Panc1 (cell line): ENCODE measurements around the gene HELZ2.

Source experiments
- POLR2AphosphoS5 ChIP-seq: IDR thresholded peaks from 2 replicates; pipeline ENCODE4 v1.6.1; 2012; ENCODE audit warnings: mild to moderate bottlenecking, low read depth, low read length, moderate library complexity
- SIN3A ChIP-seq: IDR thresholded peaks from 2 replicates; pipeline ENCODE4 v1.6.1; 2012; ENCODE audit warnings: low read depth, mild to moderate bottlenecking, low read length, moderate library complexity, borderline replicate concordance; ENCODE audit not compliant: insufficient read depth
- TCF7L2 ChIP-seq: IDR thresholded peaks from 2 replicates; pipeline ENCODE4 v1.6.1; 2011; ENCODE audit warnings: mild to moderate bottlenecking, low read depth, low read length, inconsistent platforms
- TF ChIP-seq, protein P1 (sequence below): fragments of 450-650 bp; IDR thresholded peaks from 2 replicates; pipeline ENCODE4 v1.5.1; 2017; ENCODE audit warnings: mild to moderate bottlenecking
- TF ChIP-seq, protein P2 (sequence below), 2 experiments: IDR thresholded peaks; 2 replicates each; pipeline ENCODE4 v1.6.1; 2011 to 2012; ENCODE audit warnings: low read depth in 2 of 2, control low read depth in 1 of 2, low read length in 1 of 2, mild to moderate bottlenecking in 1 of 2, moderate library complexity in 1 of 2; ENCODE audit not compliant: insufficient read depth in 1 of 2

DNA sequence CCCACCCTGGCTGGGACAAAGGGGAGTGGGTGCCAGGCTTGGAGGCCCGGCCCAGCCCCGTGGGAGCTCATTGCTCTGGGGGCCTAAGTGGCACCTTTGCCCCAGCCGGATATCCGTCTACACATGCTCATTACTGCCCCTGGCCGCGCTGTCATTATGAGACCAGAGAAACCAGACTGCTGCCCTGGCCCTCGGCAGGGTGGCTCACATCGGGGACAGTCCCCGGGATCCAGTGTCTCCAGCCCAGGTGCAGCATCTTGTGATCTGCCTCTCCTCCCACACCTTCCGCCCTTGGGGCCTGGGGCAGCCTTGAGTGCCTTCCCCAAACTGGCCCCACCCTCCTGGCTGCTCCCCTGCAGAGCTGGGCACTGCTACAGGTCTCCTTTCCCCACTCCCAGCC is 31.3 kb downstream of the HELZ2 start:
- no peak for TF ChIP-seq POLR2AphosphoS5
- TF ChIP-seq, protein P1, sequence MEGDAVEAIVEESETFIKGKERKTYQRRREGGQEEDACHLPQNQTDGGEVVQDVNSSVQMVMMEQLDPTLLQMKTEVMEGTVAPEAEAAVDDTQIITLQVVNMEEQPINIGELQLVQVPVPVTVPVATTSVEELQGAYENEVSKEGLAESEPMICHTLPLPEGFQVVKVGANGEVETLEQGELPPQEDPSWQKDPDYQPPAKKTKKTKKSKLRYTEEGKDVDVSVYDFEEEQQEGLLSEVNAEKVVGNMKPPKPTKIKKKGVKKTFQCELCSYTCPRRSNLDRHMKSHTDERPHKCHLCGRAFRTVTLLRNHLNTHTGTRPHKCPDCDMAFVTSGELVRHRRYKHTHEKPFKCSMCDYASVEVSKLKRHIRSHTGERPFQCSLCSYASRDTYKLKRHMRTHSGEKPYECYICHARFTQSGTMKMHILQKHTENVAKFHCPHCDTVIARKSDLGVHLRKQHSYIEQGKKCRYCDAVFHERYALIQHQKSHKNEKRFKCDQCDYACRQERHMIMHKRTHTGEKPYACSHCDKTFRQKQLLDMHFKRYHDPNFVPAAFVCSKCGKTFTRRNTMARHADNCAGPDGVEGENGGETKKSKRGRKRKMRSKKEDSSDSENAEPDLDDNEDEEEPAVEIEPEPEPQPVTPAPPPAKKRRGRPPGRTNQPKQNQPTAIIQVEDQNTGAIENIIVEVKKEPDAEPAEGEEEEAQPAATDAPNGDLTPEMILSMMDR, result no peak
- TF ChIP-seq, protein P2, sequence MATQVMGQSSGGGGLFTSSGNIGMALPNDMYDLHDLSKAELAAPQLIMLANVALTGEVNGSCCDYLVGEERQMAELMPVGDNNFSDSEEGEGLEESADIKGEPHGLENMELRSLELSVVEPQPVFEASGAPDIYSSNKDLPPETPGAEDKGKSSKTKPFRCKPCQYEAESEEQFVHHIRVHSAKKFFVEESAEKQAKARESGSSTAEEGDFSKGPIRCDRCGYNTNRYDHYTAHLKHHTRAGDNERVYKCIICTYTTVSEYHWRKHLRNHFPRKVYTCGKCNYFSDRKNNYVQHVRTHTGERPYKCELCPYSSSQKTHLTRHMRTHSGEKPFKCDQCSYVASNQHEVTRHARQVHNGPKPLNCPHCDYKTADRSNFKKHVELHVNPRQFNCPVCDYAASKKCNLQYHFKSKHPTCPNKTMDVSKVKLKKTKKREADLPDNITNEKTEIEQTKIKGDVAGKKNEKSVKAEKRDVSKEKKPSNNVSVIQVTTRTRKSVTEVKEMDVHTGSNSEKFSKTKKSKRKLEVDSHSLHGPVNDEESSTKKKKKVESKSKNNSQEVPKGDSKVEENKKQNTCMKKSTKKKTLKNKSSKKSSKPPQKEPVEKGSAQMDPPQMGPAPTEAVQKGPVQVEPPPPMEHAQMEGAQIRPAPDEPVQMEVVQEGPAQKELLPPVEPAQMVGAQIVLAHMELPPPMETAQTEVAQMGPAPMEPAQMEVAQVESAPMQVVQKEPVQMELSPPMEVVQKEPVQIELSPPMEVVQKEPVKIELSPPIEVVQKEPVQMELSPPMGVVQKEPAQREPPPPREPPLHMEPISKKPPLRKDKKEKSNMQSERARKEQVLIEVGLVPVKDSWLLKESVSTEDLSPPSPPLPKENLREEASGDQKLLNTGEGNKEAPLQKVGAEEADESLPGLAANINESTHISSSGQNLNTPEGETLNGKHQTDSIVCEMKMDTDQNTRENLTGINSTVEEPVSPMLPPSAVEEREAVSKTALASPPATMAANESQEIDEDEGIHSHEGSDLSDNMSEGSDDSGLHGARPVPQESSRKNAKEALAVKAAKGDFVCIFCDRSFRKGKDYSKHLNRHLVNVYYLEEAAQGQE (IDR thresholded peaks at IDR 0.05; ENCODE audit: insufficient read depth in 1 of 2, low read depth in 2 of 2, low read length in 1 of 2), result no peak
- TF ChIP-seq TCF7L2, result no peak
- no peak for TF ChIP-seq SIN3A
